Measurements from ENCODE around the gene CCDC186.

The CCDC186 gene

GRCh38 chr10:114173921-114174694 lies at the start of gene CCDC186:
CCDC186 (minus strand) TSS chr10:114174203; CDS start chr10:114163268, 10,935 bp downstream.
- peak; percentile 94 for DNase-seq (ENCODE audit: low spot score)

- DNase-seq (ENCODE audit: low spot score), result no peak
Measured at GRCh38 chr10:114223066-114223465, 49.1 kb upstream of the CCDC186 start.

GRCh38 chr10:114221235-114221634 lies 47.2 kb upstream of the CCDC186 start:
- DNase-seq (ENCODE audit: low spot score), result no peak

GRCh38 chr10:114220281-114220680 lies 46.3 kb upstream of the CCDC186 start:
- no peak for DNase-seq (ENCODE audit: low spot score)

- no peak for DNase-seq (ENCODE audit: low spot score)
Measured at GRCh38 chr10:114215033-114215432, 41.0 kb upstream of the CCDC186 start.

- no peak for DNase-seq (ENCODE audit: low spot score)
Measured at GRCh38 chr10:114212153-114212552, 38.1 kb upstream of the CCDC186 start.

GRCh38 chr10:114208351-114208750 lies 34.3 kb upstream of the CCDC186 start:
- no peak for DNase-seq (ENCODE audit: low spot score)

GRCh38 chr10:114207349-114207748 lies 33.3 kb upstream of the CCDC186 start:
- DNase-seq (ENCODE audit: low spot score), result no peak

GRCh38 chr10:114206902-114207301 lies 32.9 kb upstream of the CCDC186 start:
- DNase-seq (ENCODE audit: low spot score), result no peak

GRCh38 chr10:114202812-114203211 lies 28.8 kb upstream of the CCDC186 start:
- no peak for DNase-seq (ENCODE audit: low spot score)

GRCh38 chr10:114199239-114199638 lies 25.2 kb upstream of the CCDC186 start:
- DNase-seq (ENCODE audit: low spot score), result no peak

GRCh38 chr10:114195079-114195478 lies 21.1 kb upstream of the CCDC186 start:
- DNase-seq (ENCODE audit: low spot score), result no peak

GRCh38 chr10:114189700-114190099 lies 15.7 kb upstream of the CCDC186 start:
- DNase-seq (ENCODE audit: low spot score), result no peak

- no peak for DNase-seq (ENCODE audit: low spot score)
Measured at GRCh38 chr10:114188900-114189299, 14.9 kb upstream of the CCDC186 start.

- DNase-seq (ENCODE audit: low spot score), result no peak
Measured at GRCh38 chr10:114188001-114188400, 14.0 kb upstream of the CCDC186 start.

GRCh38 chr10:114184276-114184675 lies 10.3 kb upstream of the CCDC186 start:
- DNase-seq (ENCODE audit: low spot score), result no peak

- no peak for DNase-seq (ENCODE audit: low spot score)
Measured at GRCh38 chr10:114183563-114183962, 9.6 kb upstream of the CCDC186 start.

GRCh38 chr10:114181971-114182370 lies 8.0 kb upstream of the CCDC186 start:
- no peak for DNase-seq (ENCODE audit: low spot score)

- DNase-seq (ENCODE audit: low spot score), result no peak
Measured at GRCh38 chr10:114180937-114181336, 6.9 kb upstream of the CCDC186 start.

- no peak for DNase-seq (ENCODE audit: low spot score)
Measured at GRCh38 chr10:114179747-114180146, 5.7 kb upstream of the CCDC186 start.

- DNase-seq (ENCODE audit: low spot score), result no peak
Measured at GRCh38 chr10:114179148-114179547, 5.1 kb upstream of the CCDC186 start, which contains the start of gene TDRD1. TDRD1 (plus strand) TSS chr10:114179353; CDS start chr10:114187832, 8,479 bp downstream.

- no peak for DNase-seq (ENCODE audit: low spot score)
Measured at GRCh38 chr10:114176511-114176910, 2.5 kb upstream of the CCDC186 start.

- no peak for DNase-seq (ENCODE audit: low spot score)
Measured at GRCh38 chr10:114175667-114176066, 1.7 kb upstream of the CCDC186 start.

- DNase-seq (ENCODE audit: low spot score), result peak; percentile 20
Measured at GRCh38 chr10:114174695-114175188, 739 bp upstream of the CCDC186 start.
